ENCODE results near the gene SUSD3. TPM values are rescaled to one million over a fixed set of nuclear protein-coding genes. Genes with fewer than 3 reads are reported as not detected.

The SUSD3 gene
- polyA plus RNA-seq, 3 donors = 10.5 to 24.6 (median 15.7) TPM

GRCh38 chr9:93126151-93126781, 67.8 kb downstream of the SUSD3 start:
- Mint-ChIP-seq H3K27ac (peak overlapping the region in 4 of 7 donors; percentile 42 to 75 (median 60)), H3K27me3 (ENCODE audit: low read depth in 3 of 3) (no peaks in the 10 kb centered on the region), H3K9me3 (peaks cover 0 to 2% (median 0%) of the 10 kb centered on the region in 7 donors), H3K4me3 (no peak overlapping the region), H3K36me3 (peaks cover 70 to 92% of the 10 kb centered on the region in 2 donors), H3K4me1 (peaks cover 71% of the 10 kb centered on the region)
- Histone ChIP-seq H3K4me1 (ENCODE audit: control insufficient read depth in 1 of 2, insufficient read depth in 2 of 2, low read length in 2 of 2) (peaks cover 70 to 79% of the 10 kb centered on the region in 2 donors), H4K20me1 (ENCODE audit: insufficient read depth, low read length) (peaks cover 85% of the 10 kb centered on the region), H3K27ac (ENCODE audit: low read depth in 1 of 2, low read length in 2 of 2) (no peak overlapping the region), H3K79me2 (ENCODE audit: insufficient read depth, low read length) (peaks cover 71% of the 10 kb centered on the region), H3K4me3 (replicated peaks in 1 of 3; ENCODE audit: low read depth in 2 of 3, low read length in 3 of 3) (no peak overlapping the region), H3K36me3 (replicated peaks in 1 of 2; ENCODE audit: control insufficient read depth in 1 of 2, insufficient read depth in 2 of 2, low read length in 2 of 2) (peaks cover 65 to 79% of the 10 kb centered on the region in 2 donors), H3K9me3 (replicated peaks in 1 of 2; ENCODE audit: control insufficient read depth in 1 of 2, insufficient read depth in 1 of 2, low read length in 2 of 2) (no peaks in the 10 kb centered on the region), H3K4me2 (replicated peaks; ENCODE audit: extremely low read depth, low read length, poor library complexity, severe bottlenecking) (peak overlapping the region; percentile 92), H2AFZ (ENCODE audit: insufficient read depth, low read depth, low read length, poor library complexity, severe bottlenecking) (no peak overlapping the region), H3K27me3 (ENCODE audit: control insufficient read depth in 2 of 2, insufficient read depth in 2 of 2, low read length in 2 of 2) (no peaks in the 10 kb centered on the region), H3K9ac (ENCODE audit: insufficient read depth, low read length, poor library complexity, severe bottlenecking) (no peak overlapping the region)
- intact Hi-C loops (cut with micrococcal nuclease) = no loop called here
- no peak for TF ChIP-seq CTCF (IDR thresholded peaks at IDR 0.05)
- WGBS (ENCODE audit: insufficient coverage) = 98% methylated on average over 20 of the region's 23 CpGs
- DNase-seq = no peak

- Histone ChIP-seq H3K79me2 (ENCODE audit: insufficient read depth, low read length) (peaks cover 77% of the 10 kb centered on the region), H3K4me1 (ENCODE audit: control insufficient read depth in 1 of 2, insufficient read depth in 2 of 2, low read length in 2 of 2) (peaks cover 70 to 79% of the 10 kb centered on the region in 2 donors), H3K9me3 (replicated peaks in 1 of 2; ENCODE audit: control insufficient read depth in 1 of 2, insufficient read depth in 1 of 2, low read length in 2 of 2) (no peaks in the 10 kb centered on the region), H3K4me2 (replicated peaks; ENCODE audit: extremely low read depth, low read length, poor library complexity, severe bottlenecking) (peak overlapping the region; percentile 92), H4K20me1 (ENCODE audit: insufficient read depth, low read length) (peaks cover 88% of the 10 kb centered on the region), H3K27me3 (ENCODE audit: control insufficient read depth in 2 of 2, insufficient read depth in 2 of 2, low read length in 2 of 2) (no peaks in the 10 kb centered on the region), H2AFZ (ENCODE audit: insufficient read depth, low read depth, low read length, poor library complexity, severe bottlenecking) (no peak overlapping the region), H3K27ac (ENCODE audit: low read depth in 1 of 2, low read length in 2 of 2) (peak overlapping the region; percentile 69 to 71), H3K4me3 (replicated peaks in 1 of 3; ENCODE audit: low read depth in 2 of 3, low read length in 3 of 3) (peak overlapping the region in 1 of 3 experiments; percentile 83), H3K9ac (ENCODE audit: insufficient read depth, low read length, poor library complexity, severe bottlenecking) (no peak overlapping the region), H3K36me3 (replicated peaks in 1 of 2; ENCODE audit: control insufficient read depth in 1 of 2, insufficient read depth in 2 of 2, low read length in 2 of 2) (peaks cover 59 to 73% of the 10 kb centered on the region in 2 donors)
- Mint-ChIP-seq H3K36me3 (peaks cover 70 to 91% of the 10 kb centered on the region in 2 donors), H3K9me3 (peaks cover 0 to 2% (median 0%) of the 10 kb centered on the region in 7 donors), H3K27me3 (ENCODE audit: low read depth in 3 of 3) (peaks cover 0 to 3% (median 0%) of the 10 kb centered on the region in 3 donors), H3K4me3 (peak overlapping the region; percentile 52 to 62), H3K27ac (peak overlapping the region; percentile 86 to 93 (median 90)), H3K4me1 (peaks cover 71% of the 10 kb centered on the region)
- 57% methylated on average over 9 of the region's 18 CpGs for WGBS (ENCODE audit: insufficient coverage)
- TF ChIP-seq CTCF (IDR thresholded peaks at IDR 0.05) = no peak
- DNase-seq = peak in 1 of 3 donors; percentile 29
- intact Hi-C loops (cut with micrococcal nuclease) = no loop called here
These were observed 68.4 kb downstream of the SUSD3 start for GRCh38 chr9:93126825-93127368.
